Astrocyte of the cerebellum (primary cell): ENCODE results near the gene PPARA.
A peak's percentile ranks its signal among the peaks of the same experiment; 100 is the strongest.
"Not testable (repeated sequence)": the region's sequence is repeated elsewhere in the genome, so short reads cannot be mapped to it uniquely, and the experiment has no call there.

Experiments
- DNase-seq: peaks from one replicate; pipeline ENCODE4 v3.0.0-alpha.2; 2011; ENCODE audit warnings: low read depth
- H3K4me3 ChIP-seq: 2 replicates; pipeline ENCODE4 v1.5.1; 2011; ENCODE audit warnings: mild to moderate bottlenecking, low read depth, low read length, moderate library complexity
- in situ Hi-C: cut with HindIII; loops from 2 replicates; pipeline ENCODE4 v1.10.0; 2017; ENCODE audit warnings: low sequenced_read_pairs
- TF ChIP-seq, protein P1 (sequence below): IDR thresholded peaks from 2 replicates; pipeline ENCODE4 v1.5.1; 2012; ENCODE audit warnings: low read length, low read depth, moderate library complexity, mild to moderate bottlenecking; ENCODE audit errors: missing control alignments

The PPARA gene

DNA sequence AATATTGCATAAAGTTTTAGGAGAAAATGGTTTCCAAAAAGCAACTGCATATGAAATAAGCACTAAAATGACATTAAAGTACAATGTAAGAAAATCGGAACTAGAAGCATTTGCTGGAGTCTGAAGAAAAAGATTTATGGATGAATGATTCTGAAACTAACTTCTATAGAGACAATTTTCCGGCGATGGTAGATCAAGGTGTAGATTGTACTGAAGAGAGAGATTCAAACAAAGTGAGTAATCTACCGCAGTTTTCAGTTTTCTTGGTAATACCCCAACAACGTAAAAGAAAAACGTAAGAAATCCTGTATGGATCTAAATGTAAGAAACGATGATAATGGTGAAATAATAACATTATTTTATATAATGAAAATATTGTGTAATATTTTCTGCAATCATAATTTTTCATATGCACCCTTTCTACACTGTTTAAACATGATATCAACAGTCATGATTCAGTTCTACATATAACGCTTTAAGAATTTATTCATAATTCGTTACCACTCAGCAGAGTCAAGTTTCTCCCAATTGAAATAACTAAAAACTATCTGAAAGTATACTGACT lies 101.6 kb downstream of the PPARA start:
- H3K4me3 ChIP-seq: no peak overlapping the region
- no peak for DNase-seq
- TF ChIP-seq, protein P1, sequence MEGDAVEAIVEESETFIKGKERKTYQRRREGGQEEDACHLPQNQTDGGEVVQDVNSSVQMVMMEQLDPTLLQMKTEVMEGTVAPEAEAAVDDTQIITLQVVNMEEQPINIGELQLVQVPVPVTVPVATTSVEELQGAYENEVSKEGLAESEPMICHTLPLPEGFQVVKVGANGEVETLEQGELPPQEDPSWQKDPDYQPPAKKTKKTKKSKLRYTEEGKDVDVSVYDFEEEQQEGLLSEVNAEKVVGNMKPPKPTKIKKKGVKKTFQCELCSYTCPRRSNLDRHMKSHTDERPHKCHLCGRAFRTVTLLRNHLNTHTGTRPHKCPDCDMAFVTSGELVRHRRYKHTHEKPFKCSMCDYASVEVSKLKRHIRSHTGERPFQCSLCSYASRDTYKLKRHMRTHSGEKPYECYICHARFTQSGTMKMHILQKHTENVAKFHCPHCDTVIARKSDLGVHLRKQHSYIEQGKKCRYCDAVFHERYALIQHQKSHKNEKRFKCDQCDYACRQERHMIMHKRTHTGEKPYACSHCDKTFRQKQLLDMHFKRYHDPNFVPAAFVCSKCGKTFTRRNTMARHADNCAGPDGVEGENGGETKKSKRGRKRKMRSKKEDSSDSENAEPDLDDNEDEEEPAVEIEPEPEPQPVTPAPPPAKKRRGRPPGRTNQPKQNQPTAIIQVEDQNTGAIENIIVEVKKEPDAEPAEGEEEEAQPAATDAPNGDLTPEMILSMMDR: no peak
- in situ Hi-C loops: no loop called here

DNA sequence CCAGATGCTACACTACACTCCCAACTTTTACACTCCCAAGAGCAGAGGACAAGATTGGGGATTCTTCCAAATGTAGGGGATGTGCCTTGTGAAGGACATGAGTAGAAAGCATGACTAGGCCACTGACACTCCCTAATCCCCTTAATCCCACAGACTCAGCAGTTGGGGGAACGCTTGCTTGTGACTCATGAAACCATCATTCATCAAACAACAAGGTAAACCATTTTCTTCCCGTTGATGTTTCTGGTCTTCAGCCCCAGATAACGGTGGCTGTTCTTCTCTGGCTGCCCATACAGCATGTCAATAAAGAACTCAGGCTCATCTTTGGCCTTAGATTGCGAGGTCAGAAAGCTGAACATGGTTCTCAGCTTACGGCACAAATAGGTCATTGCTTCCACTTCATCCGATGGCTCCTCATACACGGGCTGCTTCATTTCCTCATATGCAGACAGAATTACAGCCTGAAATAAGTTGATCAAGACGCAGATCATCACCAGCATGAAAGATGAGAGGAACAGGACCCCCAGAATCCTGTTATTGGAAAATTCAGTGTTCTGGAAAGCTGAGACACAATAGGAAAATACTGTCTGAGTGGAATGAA lies 106.1 kb downstream of the PPARA start:
- DNase-seq: no peak
- H3K4me3 ChIP-seq: no peak overlapping the region
- in situ Hi-C loops: no loop called here
- TF ChIP-seq, protein P1: no peak

DNA sequence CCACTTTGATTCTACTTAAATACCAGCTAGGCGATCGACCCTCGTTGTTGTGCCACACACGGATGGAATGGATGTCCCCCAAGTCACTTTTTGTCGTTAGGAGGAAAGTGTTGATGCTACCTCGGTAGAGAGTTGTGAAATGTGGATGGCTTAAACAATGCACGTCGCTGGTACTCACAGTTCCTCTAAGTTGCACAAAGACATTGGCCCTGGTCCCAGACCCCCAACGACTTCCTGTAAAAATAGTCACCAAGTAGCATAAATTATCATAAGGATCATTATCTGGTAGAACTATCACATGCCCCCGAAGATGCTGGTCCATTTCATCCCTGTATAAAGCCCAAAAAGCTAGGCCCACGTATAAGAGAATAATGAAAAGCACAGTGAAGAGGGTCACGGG lies 109.0 kb downstream of the PPARA start:
- H3K4me3 ChIP-seq: no peak overlapping the region
- in situ Hi-C loops: no loop called here
- no peak for DNase-seq
- TF ChIP-seq, protein P1: no peak

DNA sequence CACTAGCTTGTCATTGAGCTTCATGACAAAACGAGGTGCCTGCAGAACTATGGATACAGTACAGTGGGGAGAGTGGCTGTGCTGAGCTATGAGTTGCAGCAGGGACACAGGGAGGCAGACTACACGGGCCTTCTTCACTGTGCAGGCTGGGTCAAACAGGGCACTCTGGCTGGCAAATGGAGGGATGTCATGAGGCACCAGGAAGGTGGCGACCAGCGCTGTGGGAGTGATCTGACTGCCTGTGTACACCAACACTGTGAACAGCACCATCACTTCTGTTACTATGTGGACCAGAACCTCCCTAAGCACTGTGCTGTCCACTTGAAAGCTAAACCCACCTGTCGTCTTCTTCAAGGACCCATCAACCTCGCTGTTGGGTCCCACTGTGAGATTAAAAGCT lies 109.7 kb downstream of the PPARA start:
- no peak for DNase-seq
- H3K4me3 ChIP-seq: no peak overlapping the region
- TF ChIP-seq, protein P1: no peak
- in situ Hi-C loops: no loop called here

DNA sequence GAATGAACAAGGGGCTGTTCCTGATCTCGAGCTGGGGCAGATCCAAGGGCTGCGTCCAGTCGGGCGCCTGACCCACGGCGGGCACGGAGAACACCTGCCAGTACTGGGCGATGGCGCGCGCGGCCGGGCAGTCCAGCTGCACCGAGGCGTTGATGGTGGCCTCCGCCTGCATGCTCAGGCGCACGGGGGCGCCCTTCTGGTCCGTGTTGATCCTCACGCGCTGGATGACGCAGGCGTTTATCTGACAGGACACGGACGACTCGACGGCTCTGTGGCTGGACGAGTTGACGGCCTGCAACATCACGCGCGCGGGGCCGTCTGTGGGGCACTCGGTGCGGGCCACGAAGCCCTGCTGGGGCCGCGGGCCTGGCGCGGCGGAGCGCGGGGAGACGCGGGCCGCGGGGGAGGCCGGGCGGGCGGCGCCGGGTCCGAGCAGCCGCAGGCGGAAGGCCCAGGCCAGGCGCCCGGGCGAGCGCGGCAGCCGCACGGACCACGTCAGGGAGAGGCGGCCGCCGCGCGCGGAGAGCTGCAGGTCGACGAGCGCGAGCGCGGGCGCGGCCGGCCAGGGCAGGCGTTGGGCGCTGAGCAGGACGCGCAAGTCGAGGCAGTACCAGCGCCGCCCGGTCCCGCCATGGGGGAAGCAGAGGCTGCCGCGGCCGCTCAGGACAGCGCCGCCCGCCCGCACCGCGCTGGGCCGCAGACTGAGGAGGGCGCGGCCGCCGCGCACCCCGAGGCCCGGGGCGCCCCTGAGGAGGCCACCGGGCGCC lies 112.3 kb downstream of the PPARA start:
- TF ChIP-seq, protein P1: peak; percentile 25
- no peak for DNase-seq

DNA sequence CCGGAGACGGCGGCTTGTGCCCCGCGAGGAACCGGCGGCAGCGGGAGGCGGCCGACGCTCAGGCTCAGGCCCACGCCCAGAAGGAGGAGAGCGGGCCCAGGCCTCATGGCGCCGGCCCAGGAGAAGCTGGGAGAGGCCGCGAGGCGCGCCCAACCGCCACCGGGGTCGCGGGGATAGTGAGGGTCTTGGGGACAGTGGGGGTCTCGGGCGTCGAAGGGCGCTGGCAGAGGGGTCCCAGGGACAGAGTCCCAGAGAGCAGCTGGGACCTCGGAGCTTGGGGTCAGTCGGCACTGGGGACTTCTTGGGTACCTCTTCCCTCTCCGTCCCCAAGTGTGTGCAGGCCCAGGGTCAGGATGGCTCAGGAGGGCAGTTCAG lies 112.9 kb downstream of the PPARA start, which contains the start of gene PKDREJ:
Gene PKDREJ (minus strand): TSS at position 128 of the 375 bp plus-strand sequence. CDS start 21 bp downstream, at position 107.
- TF ChIP-seq, protein P1: no peak
- no peak within 1 kb of the TSS for H3K4me3 ChIP-seq
- no peak for DNase-seq
- in situ Hi-C loops: no loop called here

More for the DNA sequence above, 112.3 kb downstream of the PPARA start:
- no peak overlapping the region for H3K4me3 ChIP-seq
- in situ Hi-C loops: no loop called here

DNA sequence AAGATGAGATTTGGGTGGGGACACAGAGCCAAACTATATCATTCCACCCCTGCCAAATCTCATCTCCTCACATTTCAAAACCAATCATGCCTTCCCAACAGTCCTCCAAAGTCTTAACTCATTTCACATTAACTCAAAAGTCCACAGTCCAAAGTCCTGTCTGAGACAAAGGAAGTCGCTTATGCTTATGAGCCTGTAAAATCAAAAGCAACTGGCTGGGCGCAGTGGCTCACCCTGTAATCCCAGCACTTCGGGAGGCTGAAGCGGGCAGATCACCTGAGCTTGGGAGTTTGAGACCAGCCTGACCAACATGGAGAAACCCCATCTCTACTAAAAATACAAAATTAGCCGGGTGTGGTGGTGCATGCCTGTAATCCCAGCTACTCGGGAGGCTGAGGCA lies 114.2 kb downstream of the PPARA start:
- H3K4me3 ChIP-seq, in situ Hi-C loops, DNase-seq: not testable (repeated sequence)

DNA sequence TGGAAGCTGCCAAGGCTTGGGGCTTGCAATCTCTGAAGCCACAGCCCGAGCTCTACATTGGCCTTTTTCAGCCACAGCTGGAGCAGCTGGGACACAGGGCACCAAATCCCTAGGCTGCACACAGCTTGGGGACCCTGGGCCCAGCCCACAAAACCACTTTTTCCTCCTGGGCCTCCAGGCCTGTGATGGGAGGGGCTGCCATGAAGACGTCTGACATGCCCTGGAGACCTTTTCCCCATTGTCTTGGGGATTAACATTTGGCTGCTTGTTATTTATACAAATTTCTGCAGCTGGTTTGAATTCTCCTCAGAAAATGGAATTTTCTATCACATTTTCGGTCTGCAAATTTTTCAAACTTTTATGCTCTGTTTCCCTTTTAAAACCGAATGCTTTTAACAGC lies 115.3 kb downstream of the PPARA start:
- DNase-seq, H3K4me3 ChIP-seq, in situ Hi-C loops: not testable (repeated sequence)
